AG10803 (cell line): ENCODE measurements around the gene CDCP1.

Experiments
- DNase-seq: peaks from one replicate; pipeline ENCODE4 v3.0.0; 2010; ENCODE audit warnings: low read depth
- H3K4me3 ChIP-seq: 2 replicates; pipeline ENCODE4 v1.5.1; 2011; ENCODE audit warnings: mild to moderate bottlenecking, low read length, control low read depth
- CTCF ChIP-seq: conservative IDR thresholded peaks from 2 replicates; pipeline ENCODE4 v1.5.1; 2011; ENCODE audit warnings: mild to moderate bottlenecking, low read length, control low read depth, inconsistent platforms

The CDCP1 gene

GRCh38 chr3:45037720-45038455 is 108.3 kb downstream of the CDCP1 start:
- peak; percentile 90 for TF ChIP-seq CTCF
- DNase-seq: peak; percentile 91
- H3K4me3 ChIP-seq: no peak overlapping the region

- peak; percentile 2; the same call in 1 of the 2 replicates for TF ChIP-seq CTCF
Measured at GRCh38 chr3:45035441-45036301, 110.5 kb downstream of the CDCP1 start.

GRCh38 chr3:45034612-45035252 is 111.4 kb downstream of the CDCP1 start:
- H3K4me3 ChIP-seq: no peak overlapping the region
- DNase-seq: no peak
- no peak for TF ChIP-seq CTCF

More at GRCh38 chr3:45035441-45036301, 110.5 kb downstream of the CDCP1 start:
- peak overlapping the region; percentile 45 for H3K4me3 ChIP-seq
- no peak for DNase-seq

- TF ChIP-seq CTCF: no peak
- no peak for DNase-seq
- no peak overlapping the region for H3K4me3 ChIP-seq
Measured at GRCh38 chr3:45033791-45034190, 112.4 kb downstream of the CDCP1 start.
